OCI-M1 (cell line): ENCODE data around the gene ANTXR2.
"Not testable (repeated sequence)": the region's sequence is repeated elsewhere in the genome, so short reads cannot be mapped to it uniquely, and the experiment has no call there.

ENCODE experiments used
- DNase-seq: peaks from one replicate; lab custom pipeline; 2025; lab: John Stamatoyannopoulos, UW

The ANTXR2 gene

GRCh38 chr4:79918292-79918691, 154.7 kb downstream of the ANTXR2 start:
- no peak for DNase-seq

GRCh38 chr4:79917246-79917645, 155.8 kb downstream of the ANTXR2 start:
- peak; percentile 74 for DNase-seq

GRCh38 chr4:79915246-79915645, 157.8 kb downstream of the ANTXR2 start:
- DNase-seq: no peak

- DNase-seq: peak; percentile 54
Measured at GRCh38 chr4:79913581-79913980, 159.4 kb downstream of the ANTXR2 start.

- DNase-seq: peak; percentile 58
Measured at GRCh38 chr4:79907001-79907400, 166.0 kb downstream of the ANTXR2 start.

GRCh38 chr4:79906303-79906702, 166.7 kb downstream of the ANTXR2 start:
- DNase-seq: no peak

- DNase-seq: no peak
Measured at GRCh38 chr4:79905212-79905611, 167.8 kb downstream of the ANTXR2 start.

GRCh38 chr4:79904331-79904730, 168.7 kb downstream of the ANTXR2 start:
- DNase-seq: no peak

- DNase-seq: no peak
Measured at GRCh38 chr4:79900182-79900581, 172.8 kb downstream of the ANTXR2 start.

- no peak for DNase-seq
Measured at GRCh38 chr4:79899481-79899880, 173.5 kb downstream of the ANTXR2 start.

GRCh38 chr4:79898055-79898454, 175.0 kb downstream of the ANTXR2 start:
- no peak for DNase-seq

GRCh38 chr4:79897174-79897573, 175.9 kb downstream of the ANTXR2 start:
- peak; percentile 17 for DNase-seq

GRCh38 chr4:79893456-79893855, 179.6 kb downstream of the ANTXR2 start:
- no peak for DNase-seq

GRCh38 chr4:79889026-79889425, 184.0 kb downstream of the ANTXR2 start:
- not testable (repeated sequence) for DNase-seq

GRCh38 chr4:79886557-79886956, 186.5 kb downstream of the ANTXR2 start:
- no peak for DNase-seq

GRCh38 chr4:79886021-79886420, 187.0 kb downstream of the ANTXR2 start:
- DNase-seq: no peak

- DNase-seq: no peak
Measured at GRCh38 chr4:79883290-79883689, 189.7 kb downstream of the ANTXR2 start.

GRCh38 chr4:79882806-79883205, 190.2 kb downstream of the ANTXR2 start:
- no peak for DNase-seq

GRCh38 chr4:79881407-79881806, 191.6 kb downstream of the ANTXR2 start:
- DNase-seq: no peak

- DNase-seq: no peak
Measured at GRCh38 chr4:79877511-79877910, 195.5 kb downstream of the ANTXR2 start.

- DNase-seq: no peak
Measured at GRCh38 chr4:79875344-79875899, 197.6 kb downstream of the ANTXR2 start.

GRCh38 chr4:79874197-79874596, 198.8 kb downstream of the ANTXR2 start:
- DNase-seq: no peak

GRCh38 chr4:79872738-79873137, 200.3 kb downstream of the ANTXR2 start:
- DNase-seq: no peak

- DNase-seq: no peak
Measured at GRCh38 chr4:79871961-79872360, 201.1 kb downstream of the ANTXR2 start.
